HepG2 (cell line): Measurements from ENCODE around the gene ITGB5. TPM values are rescaled to one million over a fixed set of nuclear protein-coding genes. Genes with fewer than 3 reads are reported as not detected.

Source experiments
- BRD4 ChIP-seq: sonication (generic); formaldehyde crosslinking; IDR thresholded peaks from 2 replicates; pipeline ENCODE4 v1.4.0; 2020; ENCODE audit warnings: missing genetic modification reagents
- DNMT1 ChIP-seq: sonication (generic); formaldehyde crosslinking; IDR thresholded peaks from 2 replicates; pipeline ENCODE4 v1.5.1; 2020; ENCODE audit warnings: mild to moderate bottlenecking, missing genetic modification reagents
- ESRRA ChIP-seq: sonication (generic); formaldehyde crosslinking; IDR thresholded peaks from 2 replicates; pipeline ENCODE4 v1.5.1; 2020; ENCODE audit warnings: mild to moderate bottlenecking, low read depth, missing genetic modification reagents
- MATR3 ChIP-seq: sonication (generic); formaldehyde crosslinking; IDR thresholded peaks from 2 replicates; pipeline ENCODE4 v1.4.0; 2020; ENCODE audit warnings: missing genetic modification reagents
- MTERF4 ChIP-seq: sonication (generic); formaldehyde crosslinking; IDR thresholded peaks from 2 replicates; pipeline ENCODE4 v1.8.0; 2023; ENCODE audit warnings: mild to moderate bottlenecking, missing genetic modification reagents
- NFE2L1 ChIP-seq: sonication (generic); formaldehyde crosslinking; IDR thresholded peaks from 2 replicates; pipeline ENCODE4 v1.4.0; 2020; ENCODE audit warnings: missing genetic modification reagents, mild to moderate bottlenecking, borderline replicate concordance
- PITX1 ChIP-seq: sonication (generic); formaldehyde crosslinking; IDR thresholded peaks from 2 replicates; pipeline ENCODE4 v1.5.1; 2020; ENCODE audit warnings: mild to moderate bottlenecking, missing genetic modification reagents
- PRPF4 ChIP-seq: fragments of 200-400 bp; formaldehyde crosslinking; IDR thresholded peaks from 2 replicates; pipeline ENCODE4 v1.6.1; 2016; ENCODE audit warnings: low read length, low read depth; ENCODE audit not compliant: poor library complexity, severe bottlenecking
- RBAK ChIP-seq: sonication (generic); formaldehyde crosslinking; IDR thresholded peaks from 2 replicates; pipeline ENCODE4 v1.5.1; 2020; ENCODE audit warnings: mild to moderate bottlenecking, missing genetic modification reagents
- SAP130 ChIP-seq: IDR thresholded peaks from 2 replicates; pipeline ENCODE4 v1.6.1; 2016; ENCODE audit warnings: low read depth
- ZBTB1 ChIP-seq: sonication (generic); formaldehyde crosslinking; IDR thresholded peaks from 2 replicates; pipeline ENCODE4 v1.4.0; 2020; ENCODE audit warnings: missing genetic modification reagents, borderline replicate concordance
- ZKSCAN1 ChIP-seq: fragments of 150-350 bp; IDR thresholded peaks from 2 replicates; pipeline ENCODE4 v1.6.1; 2014; ENCODE audit warnings: low read length
- ZNF367 ChIP-seq: sonication (generic); formaldehyde crosslinking; IDR thresholded peaks from 2 replicates; pipeline ENCODE4 v1.4.0; 2020; ENCODE audit warnings: missing genetic modification reagents, borderline replicate concordance
- ZNF629 ChIP-seq: sonication (generic); formaldehyde crosslinking; conservative IDR thresholded peaks from 2 replicates; pipeline ENCODE4 v1.5.0; 2020; ENCODE audit warnings: missing genetic modification reagents
- ZNF816 ChIP-seq: sonication (generic); formaldehyde crosslinking; IDR thresholded peaks from 2 replicates; pipeline ENCODE4 v1.8.0; 2022; ENCODE audit warnings: missing genetic modification reagents, mild to moderate bottlenecking, borderline replicate concordance
- polyA plus RNA-seq, 8 experiments: library from polyadenylated mRNA; depleted of rRNA in 3 of 8; stranded (reverse) in 7 of 8; unstranded in 1 of 8; fragments of >200 nt; fragmentation: Illumina TruSeq in 4 of 8; extraction: Trizol in 4 of 8; gene quantifications; 2 replicates each; pipeline versions ENCODE4 v1.2.1 to v1.2.3, GENCODE V29; 2011 to 2016; ENCODE audit warnings: low read depth in 4 of 8, missing spikeins in 1 of 8, mixed read lengths in 1 of 8; ENCODE audit not compliant: insufficient read depth in 1 of 8
- total RNA-seq, 5 experiments: library from RNA; depleted of rRNA; stranded (reverse); fragments of >200 nt; fragmentation: Illumina TruSeq; extraction: Trizol; gene quantifications; 2 replicates each; pipeline ENCODE4 v1.2.3, GENCODE V29; 2016; ENCODE audit warnings: low read depth in 1 of 5
- TF ChIP-seq, protein P1 (sequence below): sonication (generic); formaldehyde crosslinking; IDR thresholded peaks from 2 replicates; pipeline ENCODE4 v1.4.0; 2020; ENCODE audit warnings: missing genetic modification reagents
- TF ChIP-seq, protein P2 (sequence below): sonication (generic); formaldehyde crosslinking; IDR thresholded peaks from 2 replicates; pipeline ENCODE4 v1.4.0; 2020; ENCODE audit warnings: mild to moderate bottlenecking, missing genetic modification reagents
- TF ChIP-seq, protein P3 (sequence below): sonication (generic); formaldehyde crosslinking; IDR thresholded peaks from 2 replicates; pipeline ENCODE4 v1.5.1; 2020; ENCODE audit warnings: missing genetic modification reagents, mild to moderate bottlenecking, borderline replicate concordance

The ITGB5 gene
- total and polyA plus RNA-seq, 2 of the 13 experiments (the other 11 are each of a cell fraction or from before 2014, with no cell fraction given), result 74.1 to 343 TPM

DNA sequence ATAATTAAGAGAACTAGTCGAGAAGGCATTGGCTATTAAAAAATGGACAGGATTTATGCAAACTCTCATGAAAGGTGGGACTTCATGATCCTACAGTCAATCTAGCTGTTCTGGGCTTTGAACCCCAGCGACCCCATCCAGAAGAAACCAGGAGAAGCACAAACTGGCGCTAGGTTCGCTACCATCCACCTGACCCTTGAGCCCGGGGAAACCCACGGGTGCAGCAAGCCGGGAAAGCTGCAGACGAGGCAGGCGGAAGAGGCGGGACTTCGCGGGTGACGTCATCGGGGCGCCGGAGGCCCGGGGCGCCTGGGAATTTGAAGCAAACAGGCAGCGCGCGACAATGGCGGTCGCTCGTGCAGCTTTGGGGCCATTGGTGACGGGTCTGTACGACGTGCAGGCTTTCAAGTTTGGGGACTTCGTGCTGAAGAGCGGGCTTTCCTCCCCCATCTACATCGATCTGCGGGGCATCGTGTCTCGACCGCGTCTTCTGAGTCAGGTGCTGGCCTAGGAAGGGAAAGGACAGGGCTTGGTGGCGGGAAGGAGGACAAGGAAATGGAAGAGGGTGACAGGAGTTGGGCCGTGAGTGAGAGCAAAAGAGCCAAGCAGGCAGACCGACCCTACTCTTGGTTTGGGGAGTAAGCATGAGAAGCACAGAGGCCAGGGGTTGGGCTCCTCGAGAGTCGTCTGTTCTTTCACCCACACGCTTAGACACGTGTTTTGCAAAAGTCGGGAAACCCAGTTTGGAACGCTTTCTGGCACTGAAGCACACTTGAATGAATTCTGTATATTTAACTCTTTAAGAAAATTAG lies 156.8 kb downstream of the ITGB5 start, which contains the start of gene UMPS (continued):
- TF ChIP-seq, protein P1, sequence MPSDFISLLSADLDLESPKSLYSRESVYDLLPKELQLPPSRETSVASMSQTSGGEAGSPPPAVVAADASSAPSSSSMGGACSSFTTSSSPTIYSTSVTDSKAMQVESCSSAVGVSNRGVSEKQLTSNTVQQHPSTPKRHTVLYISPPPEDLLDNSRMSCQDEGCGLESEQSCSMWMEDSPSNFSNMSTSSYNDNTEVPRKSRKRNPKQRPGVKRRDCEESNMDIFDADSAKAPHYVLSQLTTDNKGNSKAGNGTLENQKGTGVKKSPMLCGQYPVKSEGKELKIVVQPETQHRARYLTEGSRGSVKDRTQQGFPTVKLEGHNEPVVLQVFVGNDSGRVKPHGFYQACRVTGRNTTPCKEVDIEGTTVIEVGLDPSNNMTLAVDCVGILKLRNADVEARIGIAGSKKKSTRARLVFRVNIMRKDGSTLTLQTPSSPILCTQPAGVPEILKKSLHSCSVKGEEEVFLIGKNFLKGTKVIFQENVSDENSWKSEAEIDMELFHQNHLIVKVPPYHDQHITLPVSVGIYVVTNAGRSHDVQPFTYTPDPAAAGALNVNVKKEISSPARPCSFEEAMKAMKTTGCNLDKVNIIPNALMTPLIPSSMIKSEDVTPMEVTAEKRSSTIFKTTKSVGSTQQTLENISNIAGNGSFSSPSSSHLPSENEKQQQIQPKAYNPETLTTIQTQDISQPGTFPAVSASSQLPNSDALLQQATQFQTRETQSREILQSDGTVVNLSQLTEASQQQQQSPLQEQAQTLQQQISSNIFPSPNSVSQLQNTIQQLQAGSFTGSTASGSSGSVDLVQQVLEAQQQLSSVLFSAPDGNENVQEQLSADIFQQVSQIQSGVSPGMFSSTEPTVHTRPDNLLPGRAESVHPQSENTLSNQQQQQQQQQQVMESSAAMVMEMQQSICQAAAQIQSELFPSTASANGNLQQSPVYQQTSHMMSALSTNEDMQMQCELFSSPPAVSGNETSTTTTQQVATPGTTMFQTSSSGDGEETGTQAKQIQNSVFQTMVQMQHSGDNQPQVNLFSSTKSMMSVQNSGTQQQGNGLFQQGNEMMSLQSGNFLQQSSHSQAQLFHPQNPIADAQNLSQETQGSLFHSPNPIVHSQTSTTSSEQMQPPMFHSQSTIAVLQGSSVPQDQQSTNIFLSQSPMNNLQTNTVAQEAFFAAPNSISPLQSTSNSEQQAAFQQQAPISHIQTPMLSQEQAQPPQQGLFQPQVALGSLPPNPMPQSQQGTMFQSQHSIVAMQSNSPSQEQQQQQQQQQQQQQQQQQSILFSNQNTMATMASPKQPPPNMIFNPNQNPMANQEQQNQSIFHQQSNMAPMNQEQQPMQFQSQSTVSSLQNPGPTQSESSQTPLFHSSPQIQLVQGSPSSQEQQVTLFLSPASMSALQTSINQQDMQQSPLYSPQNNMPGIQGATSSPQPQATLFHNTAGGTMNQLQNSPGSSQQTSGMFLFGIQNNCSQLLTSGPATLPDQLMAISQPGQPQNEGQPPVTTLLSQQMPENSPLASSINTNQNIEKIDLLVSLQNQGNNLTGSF (CRISPR knock-in tag), result no peak
- TF ChIP-seq, protein P2, sequence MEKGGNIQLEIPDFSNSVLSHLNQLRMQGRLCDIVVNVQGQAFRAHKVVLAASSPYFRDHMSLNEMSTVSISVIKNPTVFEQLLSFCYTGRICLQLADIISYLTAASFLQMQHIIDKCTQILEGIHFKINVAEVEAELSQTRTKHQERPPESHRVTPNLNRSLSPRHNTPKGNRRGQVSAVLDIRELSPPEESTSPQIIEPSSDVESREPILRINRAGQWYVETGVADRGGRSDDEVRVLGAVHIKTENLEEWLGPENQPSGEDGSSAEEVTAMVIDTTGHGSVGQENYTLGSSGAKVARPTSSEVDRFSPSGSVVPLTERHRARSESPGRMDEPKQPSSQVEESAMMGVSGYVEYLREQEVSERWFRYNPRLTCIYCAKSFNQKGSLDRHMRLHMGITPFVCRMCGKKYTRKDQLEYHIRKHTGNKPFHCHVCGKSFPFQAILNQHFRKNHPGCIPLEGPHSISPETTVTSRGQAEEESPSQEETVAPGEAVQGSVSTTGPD, result no peak
- TF ChIP-seq SAP130 (CRISPR knock-in tag) (peak; percentile 93), ZNF816 (CRISPR knock-in tag) (peak; percentile 54; the same call in 1 of the 2 replicates), MATR3 (CRISPR knock-in tag) (no peak), MTERF4 (CRISPR knock-in tag) (no peak), RBAK (CRISPR knock-in tag) (no peak), ZNF367 (CRISPR knock-in tag) (no peak), ZKSCAN1 (no peak), ZNF629 (0 out of 2 replicates have a peak, but pooled peaks have one; percentile 29), DNMT1 (CRISPR knock-in tag) (peak; percentile 28; the same call in 1 of the 2 replicates), BRD4 (CRISPR knock-in tag) (no peak; the same call in none of the 2 replicates), ESRRA (CRISPR knock-in tag) (peak; percentile 67; the same call in 1 of the 2 replicates), PITX1 (peak; percentile 64), ZBTB1 (no peak), PRPF4 (no peak), NFE2L1 (peak; percentile 76; the same call in 1 of the 2 replicates)
- TF ChIP-seq, protein P3, sequence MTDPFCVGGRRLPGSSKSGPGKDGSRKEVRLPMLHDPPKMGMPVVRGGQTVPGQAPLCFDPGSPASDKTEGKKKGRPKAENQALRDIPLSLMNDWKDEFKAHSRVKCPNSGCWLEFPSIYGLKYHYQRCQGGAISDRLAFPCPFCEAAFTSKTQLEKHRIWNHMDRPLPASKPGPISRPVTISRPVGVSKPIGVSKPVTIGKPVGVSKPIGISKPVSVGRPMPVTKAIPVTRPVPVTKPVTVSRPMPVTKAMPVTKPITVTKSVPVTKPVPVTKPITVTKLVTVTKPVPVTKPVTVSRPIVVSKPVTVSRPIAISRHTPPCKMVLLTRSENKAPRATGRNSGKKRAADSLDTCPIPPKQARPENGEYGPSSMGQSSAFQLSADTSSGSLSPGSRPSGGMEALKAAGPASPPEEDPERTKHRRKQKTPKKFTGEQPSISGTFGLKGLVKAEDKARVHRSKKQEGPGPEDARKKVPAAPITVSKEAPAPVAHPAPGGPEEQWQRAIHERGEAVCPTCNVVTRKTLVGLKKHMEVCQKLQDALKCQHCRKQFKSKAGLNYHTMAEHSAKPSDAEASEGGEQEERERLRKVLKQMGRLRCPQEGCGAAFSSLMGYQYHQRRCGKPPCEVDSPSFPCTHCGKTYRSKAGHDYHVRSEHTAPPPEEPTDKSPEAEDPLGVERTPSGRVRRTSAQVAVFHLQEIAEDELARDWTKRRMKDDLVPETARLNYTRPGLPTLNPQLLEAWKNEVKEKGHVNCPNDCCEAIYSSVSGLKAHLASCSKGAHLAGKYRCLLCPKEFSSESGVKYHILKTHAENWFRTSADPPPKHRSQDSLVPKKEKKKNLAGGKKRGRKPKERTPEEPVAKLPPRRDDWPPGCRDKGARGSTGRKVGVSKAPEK, result no peak
